H1 (cell line): ENCODE measurements around the gene SKAP1. TPM values are rescaled to one million over a fixed set of nuclear protein-coding genes. Genes with fewer than 3 reads are reported as not detected.
A peak's percentile ranks its signal among the peaks of the same experiment; 100 is the strongest.

Source experiments
- CTCF ChIA-PET: fragments of 300-600 bp; sonication (Branson Sonifier 250); formaldehyde crosslinking; loops from one replicate; lab custom pipeline; 2021; ENCODE audit not compliant: partially characterized antibody; lab: Charles Lee
- POLR2A ChIA-PET: fragments of 300-600 bp; sonication (Branson Sonifier 250); formaldehyde crosslinking; loops from one replicate; lab custom pipeline; 2021; ENCODE audit warnings: inconsistent platforms; ENCODE audit not compliant: partially characterized antibody; lab: Charles Lee
- DNase-seq, 2 experiments: peaks; one replicate each; pipeline versions ENCODE4 v3.0.0 to v3.0.0-alpha.2; 2010 to 2022; ENCODE audit warnings: low spot score in 2 of 2, low read depth in 1 of 2, mixed read lengths in 1 of 2
- FAIRE-seq: peaks from 2 replicates; lab custom pipeline; 2011; peaks lifted over from hg19 to GRCh38; lab: Jason Lieb, UNC
- H2AFZ ChIP-seq: 2 replicates; pipeline ENCODE4 v1.8.1; 2012; ENCODE audit warnings: low read length, inconsistent platforms
- H2AK5ac ChIP-seq: 2 replicates; pipeline ENCODE4 v1.6.1; 2013; ENCODE audit warnings: low read depth, low read length
- H2BK120ac ChIP-seq: replicated peaks from 2 replicates; pipeline ENCODE3; 2013; ENCODE audit warnings: low read depth, low read length, inconsistent platforms
- H2BK12ac ChIP-seq: 2 replicates; pipeline ENCODE4 v1.6.1; 2013; ENCODE audit warnings: low read depth, low read length
- H2BK15ac ChIP-seq: 2 replicates; pipeline ENCODE4 v1.6.1; 2013; ENCODE audit warnings: low read length
- H2BK20ac ChIP-seq: 2 replicates; pipeline ENCODE4 v1.6.1; 2013; ENCODE audit warnings: low read length
- H2BK5ac ChIP-seq: 2 replicates; pipeline ENCODE4 v1.6.1; 2013; ENCODE audit warnings: low read depth, low read length
- H3K14ac ChIP-seq: 2 replicates; pipeline ENCODE4 v1.6.1; 2013; ENCODE audit warnings: inconsistent platforms; ENCODE audit not compliant: insufficient read length
- H3K18ac ChIP-seq: 2 replicates; pipeline ENCODE4 v1.6.1; 2013; ENCODE audit warnings: low read length; ENCODE audit errors: extremely low read depth
- H3K23ac ChIP-seq: 2 replicates; pipeline ENCODE4 v1.6.1; 2013; ENCODE audit warnings: inconsistent platforms; ENCODE audit not compliant: insufficient read length
- H3K23me2 ChIP-seq: 2 replicates; pipeline ENCODE4 v1.6.1; 2013; ENCODE audit warnings: low read depth, low read length
- H3K27ac ChIP-seq: 2 replicates; pipeline ENCODE4 v1.6.1; 2011; ENCODE audit warnings: low read depth, low read length, inconsistent platforms
- H3K27me3 ChIP-seq, 4 experiments: replicated peaks in 1 of 4; 1 replicate in 1 of 4; 2 replicates in 3 of 4; pipeline versions ENCODE4 v1.6.1 to v1.8.1; 2011 to 2013; ENCODE audit warnings: low read length in 3 of 4, mild to moderate bottlenecking in 3 of 4, inconsistent platforms in 2 of 4, mixed read lengths in 2 of 4, moderate library complexity in 1 of 4; ENCODE audit not compliant: control insufficient read depth in 3 of 4, insufficient read depth in 3 of 4; ENCODE audit errors: extremely low read depth in 1 of 4
- H3K36me3 ChIP-seq, 4 experiments: 2 replicates each; pipeline versions ENCODE4 v1.6.1 to v1.8.1; 2011 to 2013; ENCODE audit warnings: mild to moderate bottlenecking in 4 of 4, low read length in 3 of 4, moderate library complexity in 2 of 4, control low read depth in 1 of 4, inconsistent platforms in 1 of 4; ENCODE audit not compliant: insufficient read depth in 4 of 4, control insufficient read depth in 2 of 4
- H3K4ac ChIP-seq: replicated peaks from 2 replicates; pipeline ENCODE3; 2013; ENCODE audit warnings: low read length, low read depth, mixed read lengths, inconsistent platforms; ENCODE audit not compliant: insufficient read length
- H3K4me1 ChIP-seq, 4 experiments: replicated peaks in 1 of 4; 1 replicate in 1 of 4; 2 replicates in 3 of 4; pipeline versions ENCODE4 v1.6.1 to v1.8.1; 2011 to 2013; ENCODE audit warnings: low read length in 3 of 4, inconsistent platforms in 2 of 4, mixed read lengths in 1 of 4; ENCODE audit not compliant: insufficient read depth in 4 of 4, control insufficient read depth in 3 of 4
- H3K4me2 ChIP-seq, 2 experiments: 2 replicates each; pipeline versions ENCODE4 v1.6.1 to v1.8.1; 2011 to 2013; ENCODE audit warnings: low read depth in 2 of 2, low read length in 2 of 2, control low read depth in 1 of 2, inconsistent platforms in 1 of 2, mild to moderate bottlenecking in 1 of 2; ENCODE audit not compliant: insufficient read depth in 1 of 2
- H3K4me3 ChIP-seq, 4 experiments: fragments of 200-600, 300-600 bp in 1 of 4; sonication (generic), shearing (Covaris generic), sonication (Bioruptor Twin) in 1 of 4; 2 replicates each; pipeline versions ENCODE4 v1.5.1 to v1.8.1; 2011 to 2016; ENCODE audit warnings: low read length in 4 of 4, low read depth in 3 of 4, control low read depth in 2 of 4, inconsistent platforms in 2 of 4, mild to moderate bottlenecking in 2 of 4, mixed read lengths in 1 of 4, moderate library complexity in 1 of 4; ENCODE audit not compliant: insufficient read depth in 2 of 4; ENCODE audit errors: extremely low read depth in 1 of 4
- H3K56ac ChIP-seq: replicated peaks from 2 replicates; pipeline ENCODE3; 2013; ENCODE audit warnings: low read depth, mild to moderate bottlenecking, mixed read lengths, low read length, inconsistent platforms; ENCODE audit not compliant: insufficient read length
- H3K79me1 ChIP-seq: 2 replicates; pipeline ENCODE4 v1.6.1; 2013; ENCODE audit warnings: low read depth, low read length, control low read depth
- H3K79me2 ChIP-seq, 2 experiments: 2 replicates each; pipeline versions ENCODE4 v1.6.1 to v1.8.1; 2012 to 2013; ENCODE audit warnings: low read length in 2 of 2, mild to moderate bottlenecking in 2 of 2, inconsistent platforms in 1 of 2; ENCODE audit not compliant: insufficient read depth in 2 of 2, control insufficient read depth in 1 of 2
- H3K9ac ChIP-seq, 4 experiments: replicated peaks in 1 of 4; 1 replicate in 1 of 4; 2 replicates in 3 of 4; pipeline versions ENCODE4 v1.6.1 to v1.8.1; 2011 to 2013; ENCODE audit warnings: low read depth in 3 of 4, low read length in 3 of 4, control low read depth in 2 of 4, mild to moderate bottlenecking in 2 of 4, moderate library complexity in 2 of 4, inconsistent platforms in 1 of 4; ENCODE audit errors: extremely low read depth in 1 of 4
- H3K9me3 ChIP-seq, 2 experiments: 2 replicates each; pipeline versions ENCODE4 v1.6.1 to v1.8.1; 2012 to 2013; ENCODE audit warnings: mild to moderate bottlenecking in 2 of 2, moderate library complexity in 2 of 2, control low read depth in 1 of 2, inconsistent platforms in 1 of 2, low read depth in 1 of 2, low read length in 1 of 2, mixed read lengths in 1 of 2; ENCODE audit not compliant: insufficient read depth in 2 of 2
- H4K20me1 ChIP-seq, 2 experiments: replicated peaks in 1 of 2; 2 replicates each; pipeline versions ENCODE3 to v1.8.1; 2011 to 2013; ENCODE audit warnings: inconsistent platforms in 2 of 2, low read length in 2 of 2, mild to moderate bottlenecking in 1 of 2; ENCODE audit not compliant: insufficient read depth in 2 of 2, control insufficient read depth in 1 of 2
- H4K5ac ChIP-seq: 2 replicates; pipeline ENCODE4 v1.6.1; 2013; ENCODE audit warnings: low read length, low read depth, mixed read lengths, inconsistent platforms; ENCODE audit not compliant: insufficient read length
- H4K8ac ChIP-seq: 2 replicates; pipeline ENCODE4 v1.8.0; 2013; ENCODE audit warnings: mild to moderate bottlenecking, moderate library complexity, low read length, inconsistent platforms; ENCODE audit not compliant: insufficient read depth; ENCODE audit errors: extremely low read depth
- H4K91ac ChIP-seq: replicated peaks from 2 replicates; pipeline ENCODE3; 2013; ENCODE audit warnings: low read length, mixed read lengths, inconsistent platforms; ENCODE audit not compliant: insufficient read length
- WGBS, 2 experiments: shearing (Covaris generic) in 1 of 2; methylation state at CpG; one replicate each; pipeline versions ENCODE4 v1.1.6 to v1.1.7; 2013 to 2015; ENCODE audit warnings: low lambda C conversion rate in 2 of 2, mixed read lengths in 2 of 2, inconsistent platforms in 1 of 2, low coverage in 1 of 2, missing lambda C conversion rate in 1 of 2; ENCODE audit not compliant: insufficient replicate concordance in 2 of 2, insufficient coverage in 1 of 2, insufficient read length in 1 of 2; ENCODE audit errors: extremely low coverage in 1 of 2, missing lambda C conversion rate in 1 of 2; 5-methylcytosine and 5-hydroxymethylcytosine counted together
- polyA plus RNA-seq, 7 experiments: library from polyadenylated mRNA; depleted of rRNA in 3 of 7; stranded (reverse) in 5 of 7; unstranded in 2 of 7; fragments of >200 nt in 5 of 7; fragments of 200-250 nt in 2 of 7; gene quantifications; 1 replicate in 5 of 7; 2 replicates in 1 of 7; 4 replicates in 1 of 7; pipeline versions ENCODE4 v1.2.1 to v1.2.3, GENCODE V29; 2011 to 2013; ENCODE audit warnings: missing spikeins in 2 of 7, mixed read lengths in 2 of 7
- total RNA-seq: library from RNA; stranded (reverse); fragmentation: NEBNext Ultra II Directional; extraction: Animal tissue kit (Norgen Biotek cat#: 25700); gene quantifications from 2 replicates; pipeline ENCODE4 v1.2.1, GENCODE V29; 2021

The SKAP1 gene
- total and polyA plus RNA-seq, 2 of the 8 experiments (the other 6 are each of a cell fraction or from before 2014, with no cell fraction given): not detected

GRCh38 chr17:48244814-48245213, 185.2 kb downstream of the SKAP1 start:
- no peak overlapping the region for H2AK5ac ChIP-seq
- no peaks in the 10 kb centered on the region for H3K27me3 ChIP-seq
- no peak overlapping the region for H3K18ac ChIP-seq
- H2BK120ac ChIP-seq: no peak overlapping the region
- no peak overlapping the region for H4K5ac ChIP-seq
- 75% methylated on average over 1 of the region's 1 CpG; no CpG with 5 or more reads in 1 of the 2 experiments for WGBS, 2 experiments
- H3K23me2 ChIP-seq: no peaks in the 10 kb centered on the region
- no peak overlapping the region for H2BK12ac ChIP-seq
- no peak overlapping the region for H2BK15ac ChIP-seq
- no peaks in the 10 kb centered on the region for H3K36me3 ChIP-seq
- no peak overlapping the region for H3K4me2 ChIP-seq
- H3K23ac ChIP-seq: no peak overlapping the region
- H3K79me2 ChIP-seq: no peaks in the 10 kb centered on the region
- H3K27ac ChIP-seq: no peak overlapping the region
- peaks cover 0 to 8% (median 2%) of the 10 kb centered on the region in 4 experiments; a peak in 2 of 7 replicates for H3K4me1 ChIP-seq
- POLR2A ChIA-PET: interaction anchor here (1.5 kb wide), 1 partner anchor 10 kb away, joined by 4 read pairs; no protein-coding TSS in a partner anchor
- no peak overlapping the region for H4K91ac ChIP-seq
- no peak overlapping the region for H2BK20ac ChIP-seq
- H3K9me3 ChIP-seq: no peaks in the 10 kb centered on the region
- H3K79me1 ChIP-seq: no peaks in the 10 kb centered on the region
- H3K14ac ChIP-seq: no peak overlapping the region
- H4K8ac ChIP-seq: no peak overlapping the region
- H3K4me3 ChIP-seq: no peak overlapping the region
- H2BK5ac ChIP-seq: no peak overlapping the region
- no peak overlapping the region for H3K9ac ChIP-seq
- no peak overlapping the region for H3K56ac ChIP-seq
- no peaks in the 10 kb centered on the region for H4K20me1 ChIP-seq
- peak overlapping the region; percentile 11; the same call in 1 of the 2 replicates for H2AFZ ChIP-seq
- CTCF ChIA-PET: interaction anchor here (0.7 to 6.5 kb wide), 11 partner anchors 9 to 113 kb away, joined by 3 to 45 read pairs (median 3); no protein-coding TSS in a partner anchor
- DNase-seq (no peak), FAIRE-seq (no peak)
- H3K4ac ChIP-seq: no peak overlapping the region
